HepG2 (cell line): ENCODE results near the gene ACOXL. TPM values are rescaled to one million over a fixed set of nuclear protein-coding genes. Genes with fewer than 3 reads are reported as not detected.
A peak's percentile ranks its signal among the peaks of the same experiment; 100 is the strongest.

Experiments used
- CHCHD3 ChIP-seq: sonication (generic); formaldehyde crosslinking; IDR thresholded peaks from 2 replicates; pipeline ENCODE4 v1.8.0; 2022; ENCODE audit warnings: mild to moderate bottlenecking, missing genetic modification reagents, moderate library complexity
- HNRNPL ChIP-seq: fragments of 200-400 bp; formaldehyde crosslinking; IDR thresholded peaks from 2 replicates; pipeline ENCODE4 v1.6.1; 2017; ENCODE audit warnings: mild to moderate bottlenecking, low read depth, low read length
- IKZF1 ChIP-seq: fragments of 450-650 bp; IDR thresholded peaks from 2 replicates; pipeline ENCODE4 v1.7.1; 2016
- MED13 ChIP-seq: sonication (generic); formaldehyde crosslinking; IDR thresholded peaks from 2 replicates; pipeline ENCODE4 v1.5.0; 2020; ENCODE audit warnings: missing genetic modification reagents
- MLLT10 ChIP-seq: sonication (generic); formaldehyde crosslinking; IDR thresholded peaks from 2 replicates; pipeline ENCODE4 v1.4.0; 2020; ENCODE audit warnings: missing genetic modification reagents
- MYC ChIP-seq: sonication (generic); formaldehyde crosslinking; IDR thresholded peaks from 2 replicates; pipeline ENCODE4 v1.9.0; 2021; ENCODE audit warnings: missing genetic modification reagents, borderline replicate concordance
- PHF5A ChIP-seq: IDR thresholded peaks from one replicate; pipeline ENCODE4 v1.6.1; 2018; ENCODE audit warnings: low read depth, missing genetic modification reagents; ENCODE audit not compliant: unreplicated experiment
- PITX1 ChIP-seq: sonication (generic); formaldehyde crosslinking; IDR thresholded peaks from 2 replicates; pipeline ENCODE4 v1.5.1; 2020; ENCODE audit warnings: mild to moderate bottlenecking, missing genetic modification reagents
- PPARG ChIP-seq: conservative IDR thresholded peaks from 2 replicates; pipeline ENCODE4 v1.6.1; 2016; ENCODE audit warnings: missing biosample characterization, missing genetic modification reagents
- REL ChIP-seq: sonication (generic); formaldehyde crosslinking; conservative IDR thresholded peaks from 2 replicates; pipeline ENCODE4 v1.8.0; 2022; ENCODE audit warnings: mild to moderate bottlenecking, missing genetic modification reagents, moderate library complexity
- TEAD3 ChIP-seq: optimal IDR thresholded peaks from 2 replicates; pipeline ENCODE3; 2016; ENCODE audit warnings: borderline replicate concordance
- TRIM24 ChIP-seq: sonication (generic); formaldehyde crosslinking; IDR thresholded peaks from 2 replicates; pipeline ENCODE4 v1.8.0; 2022; ENCODE audit warnings: mild to moderate bottlenecking, missing genetic modification reagents
- ZFP41 ChIP-seq: sonication (generic); formaldehyde crosslinking; IDR thresholded peaks from 2 replicates; pipeline ENCODE4 v1.4.0; 2020; ENCODE audit warnings: mild to moderate bottlenecking, missing genetic modification reagents, borderline replicate concordance
- ZKSCAN1 ChIP-seq: fragments of 150-350 bp; IDR thresholded peaks from 2 replicates; pipeline ENCODE4 v1.6.1; 2014; ENCODE audit warnings: low read length
- ZNF205 ChIP-seq: IDR thresholded peaks from 2 replicates; pipeline ENCODE4 v1.6.1; 2018; ENCODE audit warnings: missing biosample characterization, missing genetic modification reagents
- ZNF251 ChIP-seq: sonication (generic); formaldehyde crosslinking; IDR thresholded peaks from 2 replicates; pipeline ENCODE4 v1.9.0; 2021; ENCODE audit warnings: mild to moderate bottlenecking, missing genetic modification reagents
- ZNF562 ChIP-seq: sonication (generic); formaldehyde crosslinking; IDR thresholded peaks from 2 replicates; pipeline ENCODE4 v1.8.0; 2022; ENCODE audit warnings: missing genetic modification reagents, borderline replicate concordance
- polyA plus RNA-seq, 8 experiments: library from polyadenylated mRNA; depleted of rRNA in 3 of 8; stranded (reverse) in 7 of 8; unstranded in 1 of 8; fragments of >200 nt; fragmentation: Illumina TruSeq in 4 of 8; extraction: Trizol in 4 of 8; gene quantifications; 2 replicates each; pipeline versions ENCODE4 v1.2.1 to v1.2.3, GENCODE V29; 2011 to 2016; ENCODE audit warnings: low read depth in 4 of 8, missing spikeins in 1 of 8, mixed read lengths in 1 of 8; ENCODE audit not compliant: insufficient read depth in 1 of 8
- total RNA-seq, 5 experiments: library from RNA; depleted of rRNA; stranded (reverse); fragments of >200 nt; fragmentation: Illumina TruSeq; extraction: Trizol; gene quantifications; 2 replicates each; pipeline ENCODE4 v1.2.3, GENCODE V29; 2016; ENCODE audit warnings: low read depth in 1 of 5
- TF ChIP-seq, protein P1 (sequence below): sonication (generic); formaldehyde crosslinking; IDR thresholded peaks from 2 replicates; pipeline ENCODE4 v1.5.0; 2020; ENCODE audit warnings: mild to moderate bottlenecking, low read depth, missing genetic modification reagents, borderline replicate concordance
- TF ChIP-seq, protein P2 (sequence below): sonication (generic); formaldehyde crosslinking; IDR thresholded peaks from one replicate; pipeline ENCODE4 v1.5.1; 2020; ENCODE audit warnings: mild to moderate bottlenecking, missing genetic modification reagents; ENCODE audit errors: not compliant biosample characterization
- TF ChIP-seq, protein P3 (sequence below): sonication (generic); formaldehyde crosslinking; IDR thresholded peaks from 2 replicates; pipeline ENCODE4 v1.5.1; 2020; ENCODE audit warnings: mild to moderate bottlenecking, missing genetic modification reagents, moderate library complexity
- TF ChIP-seq, protein P4 (sequence below): IDR thresholded peaks from 2 replicates; pipeline ENCODE4 v1.6.1; 2016

Gene ACOXL
- total and polyA plus RNA-seq, 2 of the 13 experiments (the other 11 are each of a cell fraction or from before 2014, with no cell fraction given): not detected

DNA sequence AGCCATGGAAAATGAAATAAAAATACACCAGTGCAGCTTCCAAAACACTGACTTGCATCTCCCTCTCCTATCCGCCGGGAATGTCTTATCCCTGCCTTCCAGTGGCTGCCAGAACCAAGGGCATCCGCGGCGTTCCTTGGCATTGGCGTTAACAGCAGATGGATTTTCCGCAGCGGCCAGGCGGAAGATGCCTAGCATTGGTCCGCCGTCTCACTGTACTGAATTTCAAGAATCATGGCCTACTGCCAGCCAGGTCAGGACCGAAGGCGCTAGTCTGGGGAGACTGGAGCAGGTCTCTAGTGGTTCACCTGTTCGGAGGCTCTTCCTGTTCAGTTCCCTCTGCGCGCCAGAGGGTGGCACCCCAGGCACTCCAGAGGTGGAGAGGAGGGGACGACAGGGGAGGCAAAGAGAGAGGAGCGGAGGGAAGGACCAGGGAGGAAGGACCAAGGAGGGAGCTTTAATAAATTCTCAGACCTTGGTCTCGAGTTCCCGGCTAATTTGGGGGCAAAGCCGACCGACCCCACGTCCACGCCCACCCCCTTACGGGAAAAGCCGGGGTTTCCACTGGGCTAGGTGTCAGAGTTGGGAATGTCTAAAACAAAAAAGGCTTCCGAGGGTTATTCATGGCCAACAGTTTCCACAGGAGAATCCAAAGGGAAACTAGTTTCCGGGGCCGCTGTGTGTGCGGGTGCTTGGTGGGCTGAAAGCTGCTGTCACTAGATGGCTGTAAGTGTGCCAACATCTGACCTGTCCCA, 384.6 kb downstream of the ACOXL start (continued):
- TF ChIP-seq, protein P1, sequence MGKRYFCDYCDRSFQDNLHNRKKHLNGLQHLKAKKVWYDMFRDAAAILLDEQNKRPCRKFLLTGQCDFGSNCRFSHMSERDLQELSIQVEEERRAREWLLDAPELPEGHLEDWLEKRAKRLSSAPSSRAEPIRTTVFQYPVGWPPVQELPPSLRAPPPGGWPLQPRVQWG (CRISPR knock-in tag): no peak
- TF ChIP-seq MYC: no peak
- no peak for TF ChIP-seq ZNF251 (CRISPR knock-in tag)
- TF ChIP-seq ZFP41: no peak
- TF ChIP-seq, protein P2, sequence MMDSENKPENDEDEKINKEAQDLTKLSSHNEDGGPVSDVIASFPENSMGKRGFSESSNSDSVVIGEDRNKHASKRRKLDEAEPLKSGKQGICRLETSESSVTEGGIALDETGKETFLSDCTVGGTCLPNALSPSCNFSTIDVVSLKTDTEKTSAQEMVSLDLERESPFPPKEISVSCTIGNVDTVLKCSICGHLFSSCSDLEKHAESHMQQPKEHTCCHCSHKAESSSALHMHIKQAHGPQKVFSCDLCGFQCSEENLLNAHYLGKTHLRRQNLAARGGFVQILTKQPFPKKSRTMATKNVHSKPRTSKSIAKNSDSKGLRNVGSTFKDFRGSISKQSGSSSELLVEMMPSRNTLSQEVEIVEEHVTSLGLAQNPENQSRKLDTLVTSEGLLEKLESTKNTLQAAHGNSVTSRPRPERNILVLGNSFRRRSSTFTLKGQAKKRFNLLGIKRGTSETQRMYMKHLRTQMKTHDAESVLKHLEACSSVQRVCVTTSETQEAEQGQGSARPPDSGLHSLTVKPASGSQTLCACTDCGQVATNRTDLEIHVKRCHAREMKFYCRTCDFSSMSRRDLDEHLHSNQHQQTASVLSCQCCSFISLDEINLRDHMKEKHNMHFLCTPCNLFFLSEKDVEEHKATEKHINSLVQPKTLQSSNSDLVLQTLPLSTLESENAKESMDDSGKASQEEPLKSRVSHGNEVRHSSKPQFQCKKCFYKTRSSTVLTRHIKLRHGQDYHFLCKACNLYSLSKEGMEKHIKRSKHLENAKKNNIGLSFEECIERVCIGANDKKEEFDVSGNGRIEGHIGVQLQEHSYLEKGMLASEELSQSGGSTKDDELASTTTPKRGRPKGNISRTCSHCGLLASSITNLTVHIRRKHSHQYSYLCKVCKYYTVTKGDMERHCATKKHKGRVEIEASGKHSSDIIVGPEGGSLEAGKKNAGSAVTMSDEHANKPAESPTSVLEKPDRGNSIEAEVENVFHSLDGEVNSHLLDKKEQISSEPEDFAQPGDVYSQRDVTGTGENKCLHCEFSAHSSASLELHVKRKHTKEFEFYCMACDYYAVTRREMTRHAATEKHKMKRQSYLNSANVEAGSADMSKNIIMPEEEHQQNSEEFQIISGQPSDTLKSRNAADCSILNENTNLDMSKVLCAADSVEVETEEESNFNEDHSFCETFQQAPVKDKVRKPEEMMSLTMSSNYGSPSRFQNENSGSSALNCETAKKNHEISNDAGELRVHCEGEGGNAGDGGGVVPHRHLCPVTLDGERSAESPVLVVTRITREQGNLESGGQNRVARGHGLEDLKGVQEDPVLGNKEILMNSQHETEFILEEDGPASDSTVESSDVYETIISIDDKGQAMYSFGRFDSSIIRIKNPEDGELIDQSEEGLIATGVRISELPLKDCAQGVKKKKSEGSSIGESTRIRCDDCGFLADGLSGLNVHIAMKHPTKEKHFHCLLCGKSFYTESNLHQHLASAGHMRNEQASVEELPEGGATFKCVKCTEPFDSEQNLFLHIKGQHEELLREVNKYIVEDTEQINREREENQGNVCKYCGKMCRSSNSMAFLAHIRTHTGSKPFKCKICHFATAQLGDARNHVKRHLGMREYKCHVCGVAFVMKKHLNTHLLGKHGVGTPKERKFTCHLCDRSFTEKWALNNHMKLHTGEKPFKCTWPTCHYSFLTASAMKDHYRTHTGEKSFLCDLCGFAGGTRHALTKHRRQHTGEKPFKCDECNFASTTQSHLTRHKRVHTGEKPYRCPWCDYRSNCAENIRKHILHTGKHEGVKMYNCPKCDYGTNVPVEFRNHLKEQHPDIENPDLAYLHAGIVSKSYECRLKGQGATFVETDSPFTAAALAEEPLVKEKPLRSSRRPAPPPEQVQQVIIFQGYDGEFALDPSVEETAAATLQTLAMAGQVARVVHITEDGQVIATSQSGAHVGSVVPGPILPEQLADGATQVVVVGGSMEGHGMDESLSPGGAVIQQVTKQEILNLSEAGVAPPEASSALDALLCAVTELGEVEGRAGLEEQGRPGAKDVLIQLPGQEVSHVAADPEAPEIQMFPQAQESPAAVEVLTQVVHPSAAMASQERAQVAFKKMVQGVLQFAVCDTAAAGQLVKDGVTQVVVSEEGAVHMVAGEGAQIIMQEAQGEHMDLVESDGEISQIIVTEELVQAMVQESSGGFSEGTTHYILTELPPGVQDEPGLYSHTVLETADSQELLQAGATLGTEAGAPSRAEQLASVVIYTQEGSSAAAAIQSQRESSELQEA (CRISPR knock-in tag): no peak
- no peak for TF ChIP-seq IKZF1
- no peak for TF ChIP-seq ZKSCAN1
- TF ChIP-seq PHF5A: peak; percentile 34
- no peak for TF ChIP-seq ZNF205 (CRISPR knock-in tag)
- no peak for TF ChIP-seq MLLT10 (CRISPR knock-in tag)
- no peak for TF ChIP-seq PPARG (CRISPR knock-in tag)
- TF ChIP-seq CHCHD3: no peak
- no peak for TF ChIP-seq HNRNPL
- TF ChIP-seq PITX1 (CRISPR knock-in tag): no peak
- TF ChIP-seq, protein P3, sequence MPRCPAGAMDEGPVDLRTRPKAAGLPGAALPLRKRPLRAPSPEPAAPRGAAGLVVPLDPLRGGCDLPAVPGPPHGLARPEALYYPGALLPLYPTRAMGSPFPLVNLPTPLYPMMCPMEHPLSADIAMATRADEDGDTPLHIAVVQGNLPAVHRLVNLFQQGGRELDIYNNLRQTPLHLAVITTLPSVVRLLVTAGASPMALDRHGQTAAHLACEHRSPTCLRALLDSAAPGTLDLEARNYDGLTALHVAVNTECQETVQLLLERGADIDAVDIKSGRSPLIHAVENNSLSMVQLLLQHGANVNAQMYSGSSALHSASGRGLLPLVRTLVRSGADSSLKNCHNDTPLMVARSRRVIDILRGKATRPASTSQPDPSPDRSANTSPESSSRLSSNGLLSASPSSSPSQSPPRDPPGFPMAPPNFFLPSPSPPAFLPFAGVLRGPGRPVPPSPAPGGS: no peak
- no peak for TF ChIP-seq TRIM24 (CRISPR knock-in tag)
- no peak for TF ChIP-seq ZNF562 (CRISPR knock-in tag)
- no peak for TF ChIP-seq REL (CRISPR knock-in tag)
- peak; percentile 65 for TF ChIP-seq TEAD3 (CRISPR knock-in tag)
- TF ChIP-seq MED13 (CRISPR knock-in tag): no peak
- TF ChIP-seq, protein P4, sequence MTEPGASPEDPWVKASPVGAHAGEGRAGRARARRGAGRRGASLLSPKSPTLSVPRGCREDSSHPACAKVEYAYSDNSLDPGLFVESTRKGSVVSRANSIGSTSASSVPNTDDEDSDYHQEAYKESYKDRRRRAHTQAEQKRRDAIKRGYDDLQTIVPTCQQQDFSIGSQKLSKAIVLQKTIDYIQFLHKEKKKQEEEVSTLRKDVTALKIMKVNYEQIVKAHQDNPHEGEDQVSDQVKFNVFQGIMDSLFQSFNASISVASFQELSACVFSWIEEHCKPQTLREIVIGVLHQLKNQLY: 0 out of 2 replicates have a peak, but pooled peaks have one; percentile 19
